HG03469 (cell line): ENCODE data around the gene CELSR1.

ENCODE experiments used
- ATAC-seq: cut with Tn5 transposase; IDR thresholded peaks from one replicate; pipeline ENCODE4 v1.9.1; 2021; ENCODE audit warnings: mild to moderate bottlenecking, moderate library complexity, moderate number of reproducible peaks; ENCODE audit not compliant: unreplicated experiment

The CELSR1 gene

DNA sequence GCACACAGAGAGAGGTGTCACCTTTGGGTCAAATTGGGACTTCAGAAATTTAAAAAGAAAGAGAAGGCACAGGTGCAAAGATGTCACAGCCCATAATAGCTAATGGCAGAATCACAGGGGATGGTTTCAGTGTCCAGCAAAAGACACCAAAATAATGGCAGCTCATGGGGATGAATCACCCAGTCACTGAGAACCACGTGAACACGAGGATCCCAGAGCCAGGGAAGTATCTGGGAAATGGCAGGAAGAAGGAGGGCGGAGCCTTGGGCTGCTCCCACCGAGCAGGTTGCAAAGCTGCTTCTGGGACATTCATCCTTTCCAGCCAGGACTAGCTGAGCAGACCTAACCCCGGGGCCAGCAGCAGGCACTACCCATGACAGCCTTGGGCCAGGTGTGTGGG is 156.3 kb downstream of the CELSR1 start:
- ATAC-seq: no peak

DNA sequence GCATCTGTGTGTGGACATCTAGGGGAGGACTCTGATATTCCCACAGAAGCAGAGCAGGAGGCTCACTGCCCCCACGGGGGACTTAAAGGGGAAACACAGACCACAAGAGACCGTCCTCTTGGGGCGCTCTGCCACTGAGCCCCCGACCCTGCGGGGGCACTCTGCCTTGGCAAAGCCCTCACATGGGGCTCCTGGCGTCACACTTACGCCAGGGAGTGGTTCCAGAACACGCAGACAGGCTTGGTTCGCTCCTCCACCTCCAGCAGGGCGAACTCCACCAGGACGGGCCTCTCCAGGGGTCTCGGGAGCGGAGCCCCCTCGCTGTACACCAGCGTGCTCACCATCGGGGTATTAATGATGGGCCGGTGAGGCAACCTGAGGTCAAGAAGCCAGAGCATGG is 156.8 kb downstream of the CELSR1 start:
- ATAC-seq: no peak

DNA sequence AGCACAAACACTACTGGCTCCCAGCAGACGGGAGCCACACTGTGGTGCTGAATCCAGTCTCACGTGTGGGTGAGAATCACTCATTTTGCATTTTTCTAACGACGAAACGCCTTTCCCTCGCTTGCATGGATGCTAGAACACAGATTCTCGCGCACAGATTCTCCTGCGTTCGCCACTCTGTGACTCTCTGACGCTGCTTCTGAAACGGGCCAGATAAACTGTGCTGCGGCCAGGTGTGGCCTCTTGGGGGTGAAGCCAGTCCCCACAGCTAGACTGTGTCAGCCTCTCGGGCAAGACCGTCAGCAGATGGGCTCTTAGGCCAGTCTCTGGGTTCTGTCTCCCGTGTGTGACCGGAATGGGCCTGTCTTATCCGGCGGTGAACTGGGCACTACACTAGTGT is 157.4 kb downstream of the CELSR1 start:
- ATAC-seq: no peak

DNA sequence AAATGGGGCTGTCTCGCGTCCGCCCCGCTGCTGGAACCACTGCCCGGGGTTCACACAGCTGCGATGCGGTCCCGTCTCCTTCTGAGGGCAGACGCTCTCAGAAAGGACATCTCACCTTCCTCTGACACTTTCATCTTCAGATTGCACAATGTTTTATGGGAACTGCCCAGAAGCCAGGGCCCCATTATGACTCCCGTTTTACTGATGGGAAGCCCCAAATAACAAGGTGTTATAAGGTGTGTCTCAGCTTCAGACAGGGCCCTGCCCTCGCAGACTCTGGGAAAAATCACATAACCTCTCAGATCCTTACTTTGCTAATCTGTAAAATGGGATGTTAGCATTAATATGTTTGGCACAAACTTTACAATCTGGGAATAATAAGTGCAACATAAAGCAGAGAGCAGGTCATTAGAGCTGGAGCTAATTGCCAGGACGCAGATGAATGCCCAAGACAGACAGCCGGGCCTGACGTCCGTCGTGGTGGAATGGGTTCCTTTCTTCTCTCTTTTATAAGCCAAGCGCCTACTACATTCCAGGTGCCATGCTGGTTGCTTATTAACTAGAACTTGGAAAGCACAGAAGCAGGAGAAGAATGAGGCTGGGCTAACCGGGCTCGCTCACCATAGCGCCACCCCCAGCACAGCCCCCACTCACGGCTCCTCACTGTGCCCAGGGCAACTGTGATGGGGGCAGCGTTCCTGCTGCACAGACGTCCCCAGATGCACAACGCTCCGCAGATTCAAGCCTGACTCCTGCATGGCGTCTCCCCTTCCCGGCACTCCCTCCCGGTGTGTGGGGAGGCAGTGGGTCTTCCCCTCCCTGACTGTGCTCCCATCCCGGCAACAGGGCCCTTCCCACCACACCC is 158.1 kb downstream of the CELSR1 start:
- no peak for ATAC-seq

DNA sequence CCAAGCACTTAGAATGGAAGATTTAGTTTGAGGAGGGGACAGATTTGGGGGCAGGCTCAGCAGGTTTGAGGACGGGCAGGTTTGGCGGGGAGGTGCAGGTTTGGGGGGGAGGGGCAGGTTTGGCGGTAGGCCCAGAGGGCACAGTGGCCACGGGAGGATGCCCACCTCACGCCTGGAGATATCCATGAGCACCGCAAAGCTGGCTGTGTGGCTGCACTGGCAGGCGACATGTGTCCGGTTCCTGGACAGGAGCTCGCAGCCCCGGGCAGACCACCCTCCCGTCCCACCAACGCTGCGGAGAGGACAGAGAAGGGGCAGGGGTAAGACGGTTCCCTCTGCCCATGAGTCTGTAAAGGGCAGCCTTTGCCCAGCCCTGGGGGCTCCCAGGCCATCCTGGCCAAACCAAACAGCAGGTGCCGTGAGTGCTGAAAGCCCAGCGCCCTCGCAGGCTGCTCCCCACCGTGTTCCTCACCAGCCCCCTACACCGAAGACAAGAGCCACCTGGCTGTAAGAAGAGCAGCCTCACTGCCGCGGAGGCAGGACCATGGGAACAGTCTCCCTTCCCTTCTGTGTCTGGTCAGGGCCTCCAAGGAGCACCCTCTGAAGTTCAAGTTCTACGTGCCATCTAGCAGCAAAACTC is 158.9 kb downstream of the CELSR1 start:
- no peak for ATAC-seq

DNA sequence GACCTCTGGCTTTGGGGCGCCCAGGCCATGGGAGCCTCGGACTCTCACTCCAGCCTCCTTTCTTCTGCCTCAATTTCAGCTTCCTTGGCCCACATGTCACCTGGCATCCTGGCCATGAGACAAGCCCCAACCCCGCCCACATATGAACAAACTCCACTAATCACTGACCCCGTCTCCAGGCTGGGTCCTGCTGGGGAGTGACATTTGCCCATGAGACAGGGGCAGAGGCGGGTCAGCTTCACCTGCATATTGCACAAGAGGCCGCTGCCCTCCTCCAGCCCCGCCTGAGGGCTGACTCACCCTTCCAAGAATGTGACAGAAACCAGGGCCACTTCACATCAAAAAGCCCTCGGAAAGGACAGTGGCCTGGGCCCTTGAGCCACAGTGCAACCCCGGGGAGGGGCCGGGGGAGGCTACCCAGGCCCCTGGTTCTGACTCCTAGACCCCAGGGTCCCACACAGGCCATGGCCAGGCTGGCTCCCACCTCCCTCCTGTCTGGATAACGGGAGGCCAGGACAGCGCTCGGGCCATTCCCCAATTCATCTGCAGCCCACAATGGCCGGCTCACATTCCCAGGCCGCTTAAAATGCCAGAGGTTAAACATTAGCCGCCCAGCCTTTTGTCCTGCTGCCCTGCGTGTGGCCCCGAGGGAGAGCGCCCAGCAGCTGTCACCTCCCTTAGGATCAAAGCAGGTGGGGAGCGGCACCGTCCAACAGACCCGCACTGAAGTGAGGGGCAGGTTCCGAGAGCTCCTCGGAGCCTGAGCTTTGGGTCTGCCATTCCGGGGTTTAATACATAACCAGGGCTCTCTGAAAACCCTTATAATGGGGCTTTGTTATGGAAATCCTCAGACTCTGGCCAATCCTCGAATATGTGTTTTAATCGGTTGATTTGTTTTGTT is 159.6 kb downstream of the CELSR1 start:
- no peak for ATAC-seq

DNA sequence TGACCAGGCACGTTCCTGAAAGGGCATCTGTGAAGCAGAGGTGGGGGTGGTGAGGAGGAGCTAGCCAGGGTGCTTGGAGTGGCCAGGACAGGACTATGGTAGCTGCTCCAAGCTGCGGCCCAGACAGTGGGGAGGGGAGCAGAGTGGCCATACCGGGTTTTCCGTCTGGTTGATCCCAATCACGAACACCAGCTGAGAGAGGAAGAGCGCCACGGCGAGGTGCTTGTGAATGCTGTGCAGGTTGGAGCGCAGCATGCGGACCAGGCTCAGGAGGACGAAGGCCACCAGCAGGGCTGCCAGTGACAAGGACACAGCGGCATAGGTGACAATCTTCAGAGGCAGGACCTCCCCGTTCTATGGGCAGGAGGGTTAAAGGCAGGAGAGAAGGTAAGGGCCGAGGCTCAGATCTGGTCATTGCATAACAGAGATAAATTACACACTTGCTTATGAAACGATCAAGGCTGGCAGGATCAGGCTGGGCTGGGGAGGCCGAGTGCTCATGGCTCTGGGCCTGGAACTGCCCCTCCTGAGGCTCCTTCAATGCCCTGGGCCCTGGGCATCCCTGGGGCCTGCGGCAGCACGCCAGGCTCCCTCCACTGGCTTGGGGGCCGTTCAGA is 160.4 kb downstream of the CELSR1 start:
- ATAC-seq: no peak

DNA sequence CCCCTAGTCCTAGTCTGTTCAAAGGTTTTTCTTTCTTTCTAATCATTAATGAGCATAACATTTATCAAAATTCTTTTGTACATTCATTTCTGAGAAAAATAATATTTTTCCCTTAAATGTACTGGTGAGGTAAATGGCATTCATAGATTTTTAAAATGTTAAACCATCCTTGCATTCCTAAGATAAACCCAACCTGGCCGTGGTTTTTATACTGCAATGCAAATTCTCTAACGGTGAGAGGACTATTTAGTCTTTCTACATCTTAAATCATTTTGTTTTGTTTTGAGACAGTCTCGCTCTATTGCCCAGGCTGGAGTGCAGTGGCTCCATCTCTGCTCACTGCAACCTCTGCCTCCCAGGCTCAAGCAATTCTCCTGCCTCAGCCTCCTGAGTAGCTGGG is 161.3 kb downstream of the CELSR1 start:
- ATAC-seq: no peak

DNA sequence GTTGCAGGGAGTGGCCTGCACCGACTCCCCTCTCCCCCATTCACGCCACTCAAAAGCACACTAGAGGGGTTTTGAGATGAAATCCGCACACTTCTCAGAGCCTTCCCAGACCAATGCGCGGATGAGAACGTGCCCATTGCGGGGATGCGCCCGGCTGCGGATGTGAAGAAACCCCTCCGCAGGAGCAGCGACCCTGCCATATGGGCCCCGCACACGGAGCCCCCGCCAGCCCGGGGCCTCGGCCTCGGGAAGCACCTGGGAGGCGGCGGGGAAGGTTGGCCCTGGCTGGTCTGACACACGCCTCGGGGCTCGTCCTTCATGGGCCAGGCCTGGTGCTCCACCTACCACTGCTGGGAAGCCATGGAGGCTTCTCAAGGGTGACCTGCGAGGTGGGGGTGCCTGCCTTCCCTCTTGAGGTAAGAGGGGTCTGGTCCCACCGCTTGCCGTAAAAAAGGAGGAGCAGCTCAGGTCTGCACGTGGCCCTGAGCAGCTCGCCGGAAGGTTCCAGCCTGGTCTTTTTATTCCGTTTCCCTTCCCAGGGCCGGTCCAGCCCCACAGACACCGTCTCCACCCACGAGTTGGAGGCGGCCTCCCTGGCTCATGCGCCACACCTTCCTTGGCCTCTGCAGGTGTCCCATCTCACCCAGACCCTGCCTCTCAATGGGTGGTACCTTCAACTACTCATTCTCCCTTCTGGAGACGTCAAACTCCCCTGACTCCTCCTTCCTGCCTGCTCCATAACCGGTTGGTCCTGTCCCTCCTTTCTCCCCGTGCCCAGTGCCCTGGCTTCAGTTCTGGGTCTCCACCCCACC is 162.6 kb downstream of the CELSR1 start:
- no peak for ATAC-seq

DNA sequence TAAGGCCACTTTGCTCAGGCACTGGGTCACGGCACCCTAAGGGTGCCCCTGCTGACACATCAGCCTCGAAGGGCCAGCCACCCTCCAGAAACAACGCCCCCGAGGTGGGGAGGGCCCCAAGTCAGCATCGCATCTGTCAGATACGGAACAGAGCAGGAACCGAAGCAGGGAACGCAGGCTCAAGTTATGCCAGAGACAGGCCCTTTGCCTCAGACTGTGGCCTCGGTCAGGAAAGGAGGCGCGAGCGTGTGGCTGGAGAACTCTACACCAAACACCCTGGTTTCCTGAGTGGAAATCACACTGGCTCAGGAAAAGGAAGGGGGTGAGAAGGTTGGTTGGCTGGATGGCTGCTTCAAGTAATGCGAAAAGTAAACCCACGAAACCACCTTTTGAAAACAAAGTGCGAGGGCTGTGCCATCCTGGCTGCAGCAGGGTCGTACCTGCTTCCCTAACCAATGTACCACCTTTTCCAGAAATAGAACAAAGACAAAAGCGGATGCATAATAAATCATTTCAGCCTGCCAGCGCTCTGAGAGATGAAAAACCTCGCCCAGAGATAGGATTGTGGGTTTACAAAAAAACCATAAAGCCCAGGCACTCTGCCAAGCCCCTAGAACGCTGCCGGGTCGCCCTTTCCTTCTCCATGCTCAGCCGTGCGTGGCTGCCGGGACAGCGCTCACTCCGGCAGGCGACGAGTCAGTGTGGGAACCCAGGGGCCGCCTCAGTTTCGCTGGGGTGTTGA is 163.3 kb downstream of the CELSR1 start:
- no peak for ATAC-seq

DNA sequence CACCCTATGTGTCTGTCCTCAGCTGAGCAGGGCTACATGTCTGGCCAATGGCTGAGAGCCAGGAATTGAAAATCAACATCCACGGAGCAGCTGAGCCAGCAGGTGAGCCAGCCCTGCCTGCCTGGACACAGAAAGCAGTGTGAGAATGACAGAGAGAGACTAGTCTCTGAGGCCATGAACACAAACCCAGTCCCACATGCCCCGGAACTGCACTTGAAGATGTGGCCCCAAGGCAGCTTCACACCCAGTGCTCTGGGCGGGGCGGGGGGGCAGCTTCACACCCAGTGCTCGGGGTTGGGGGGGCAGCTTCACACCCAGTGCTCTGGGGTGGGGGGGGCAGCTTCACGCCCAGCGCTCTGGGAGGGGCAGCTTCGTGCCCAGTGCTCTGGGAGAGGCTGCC is 164.3 kb downstream of the CELSR1 start:
- no peak for ATAC-seq

DNA sequence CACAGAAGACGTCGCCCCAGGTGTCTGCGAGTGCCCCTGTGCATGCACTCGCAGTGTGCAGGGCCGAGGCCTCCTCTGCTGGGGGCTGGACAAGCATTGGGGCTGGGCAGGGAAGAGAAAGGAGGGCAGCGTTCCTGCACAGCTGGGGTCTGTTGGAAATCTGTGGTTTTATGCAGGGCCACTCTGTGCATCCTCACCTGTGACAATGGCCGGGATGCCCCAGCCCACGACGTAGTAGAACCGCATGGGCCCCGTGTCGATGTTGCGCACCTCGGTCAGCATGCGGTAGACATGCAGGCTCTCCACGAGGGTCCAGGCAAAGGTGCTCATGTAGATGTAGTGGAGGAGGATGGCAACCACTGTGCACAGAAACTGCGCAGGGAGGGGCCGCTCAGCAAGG is 164.7 kb downstream of the CELSR1 start:
- no peak for ATAC-seq

DNA sequence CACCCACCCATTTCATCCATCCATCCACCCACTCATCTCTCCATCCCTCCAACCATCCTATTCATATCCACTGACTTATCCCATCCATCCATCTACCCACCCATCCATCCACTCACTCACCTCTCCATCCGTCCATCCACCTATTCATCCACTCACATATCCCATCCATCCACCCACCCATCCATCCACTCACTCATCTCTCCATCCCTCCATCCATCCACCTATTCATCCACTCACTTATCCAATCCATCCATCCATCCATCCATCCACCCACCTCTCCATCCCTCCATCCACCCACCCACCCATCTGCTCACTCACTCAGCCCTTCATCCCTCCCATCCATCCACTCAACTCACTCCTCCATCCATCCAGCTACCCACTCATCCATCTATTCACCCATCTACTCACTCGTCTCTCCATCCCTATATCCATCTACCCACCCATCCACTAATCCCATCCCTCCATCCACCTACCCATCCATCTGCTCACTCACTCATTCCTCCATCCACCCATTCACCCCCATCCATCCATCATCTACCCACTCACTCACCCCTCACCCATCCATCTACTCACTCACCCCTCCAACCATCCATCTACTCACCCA is 165.7 kb downstream of the CELSR1 start:
- ATAC-seq: no peak

DNA sequence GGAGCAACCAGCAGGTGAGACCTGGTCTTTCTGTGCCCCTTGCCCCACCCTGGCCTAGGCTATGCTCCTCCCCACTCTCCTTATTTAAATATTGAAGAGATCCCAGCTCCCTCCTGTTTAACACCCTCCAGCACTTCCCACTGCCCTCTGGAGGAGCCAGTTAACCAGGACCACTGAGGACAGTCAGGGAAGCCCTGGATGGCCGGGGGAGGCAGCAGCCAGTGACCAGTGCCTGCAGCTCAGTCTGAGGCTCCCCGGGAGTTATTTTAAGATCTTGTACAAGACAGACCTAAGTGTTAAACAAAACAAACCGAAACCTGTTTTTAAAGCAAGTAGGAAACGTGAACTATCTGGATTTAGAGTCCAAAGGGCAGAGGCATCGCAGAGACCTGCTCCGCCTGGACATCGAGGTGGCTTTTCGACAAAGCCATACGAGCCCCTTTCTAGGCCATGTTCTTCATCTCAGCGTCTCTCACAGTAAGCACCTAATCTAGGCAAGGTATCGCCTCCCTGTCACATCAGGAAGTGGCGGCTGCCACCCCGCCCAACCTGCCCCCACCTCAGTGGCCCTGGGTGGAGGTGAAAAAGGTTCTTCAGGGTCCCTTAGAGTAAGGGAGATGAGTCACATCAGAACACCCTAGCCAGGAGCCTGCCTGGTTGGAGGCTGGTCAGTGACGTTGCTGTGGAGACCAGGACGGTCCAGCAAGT is 166.7 kb downstream of the CELSR1 start:
- no peak for ATAC-seq

DNA sequence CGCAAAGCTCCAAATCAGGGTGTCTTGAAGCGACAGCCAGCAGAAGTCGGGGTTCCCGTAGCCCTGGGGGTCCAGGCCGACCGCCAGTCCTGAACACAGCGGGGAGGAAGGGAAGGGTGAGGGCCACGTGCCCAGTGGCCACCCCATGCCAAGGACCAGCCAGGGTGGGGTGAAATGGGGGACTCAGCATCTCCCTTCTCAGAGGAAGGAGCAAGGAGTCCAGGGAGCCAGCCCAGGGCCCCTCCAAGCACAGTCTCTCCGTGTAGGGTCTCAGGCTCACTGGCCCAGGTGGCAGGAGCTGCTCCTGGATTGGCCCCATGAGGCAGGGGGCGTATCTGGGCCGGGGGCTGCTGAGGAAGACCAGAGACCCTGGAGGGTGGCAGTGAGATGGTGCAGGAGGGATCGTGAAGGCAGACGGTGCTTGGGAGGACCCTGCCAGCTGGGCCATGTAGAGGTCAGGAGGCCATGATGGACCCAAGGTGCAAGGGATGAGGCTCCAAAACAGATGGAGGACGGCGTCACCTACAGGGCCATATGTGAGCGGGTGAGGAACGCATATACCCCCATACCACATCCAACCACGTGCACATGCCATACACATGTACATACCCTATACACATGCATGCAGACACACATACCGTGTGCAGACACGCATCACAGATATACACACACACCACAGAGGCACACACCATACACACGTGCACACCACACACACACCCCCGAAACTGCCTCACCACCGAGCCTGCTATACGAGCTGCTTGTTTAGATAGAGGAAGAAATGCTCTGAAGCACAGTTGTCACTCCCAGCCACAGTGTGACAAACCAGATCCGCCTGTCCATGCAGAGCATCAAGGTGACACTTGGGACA is 167.5 kb downstream of the CELSR1 start:
- ATAC-seq: no peak

DNA sequence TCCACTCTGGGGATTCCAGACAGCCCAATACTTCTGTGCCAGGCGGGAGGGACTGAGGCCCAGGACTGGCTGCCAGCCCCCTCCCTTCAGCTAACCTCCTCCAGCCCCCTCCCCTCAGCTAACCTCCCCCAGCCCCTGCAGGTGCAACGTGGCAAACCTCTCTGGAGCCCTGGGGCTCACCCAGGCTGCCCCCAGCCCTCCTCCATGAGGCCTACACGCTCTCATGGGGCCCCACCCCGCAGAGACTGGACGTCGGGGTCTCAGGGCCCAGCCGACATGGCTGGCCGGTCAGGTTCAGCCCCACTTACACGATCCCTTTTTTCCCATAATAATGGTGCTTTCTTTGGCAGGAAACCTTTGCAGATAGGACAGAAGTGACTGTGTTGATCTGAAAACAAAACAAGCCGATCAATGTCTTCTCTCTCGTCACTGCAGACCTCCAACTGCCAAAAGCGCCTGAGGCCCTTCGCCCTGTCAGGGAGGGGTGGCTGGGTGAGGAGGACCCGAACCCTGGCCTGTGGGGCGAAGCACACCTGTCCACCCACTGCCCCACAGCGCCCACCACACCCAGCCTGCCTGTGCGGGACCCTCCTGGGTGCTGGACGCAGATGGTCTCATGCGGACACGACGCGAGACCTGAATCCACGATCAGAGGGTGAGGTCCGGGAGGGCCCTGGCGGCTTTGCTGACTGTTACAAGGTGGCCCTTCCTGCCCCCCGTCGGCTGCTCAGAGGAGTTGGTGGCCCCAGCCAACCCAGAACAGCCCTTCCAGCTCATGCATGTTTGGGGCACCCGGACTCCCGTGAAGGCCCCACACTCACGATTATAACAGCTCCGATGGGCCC is 168.3 kb downstream of the CELSR1 start:
- no peak for ATAC-seq

DNA sequence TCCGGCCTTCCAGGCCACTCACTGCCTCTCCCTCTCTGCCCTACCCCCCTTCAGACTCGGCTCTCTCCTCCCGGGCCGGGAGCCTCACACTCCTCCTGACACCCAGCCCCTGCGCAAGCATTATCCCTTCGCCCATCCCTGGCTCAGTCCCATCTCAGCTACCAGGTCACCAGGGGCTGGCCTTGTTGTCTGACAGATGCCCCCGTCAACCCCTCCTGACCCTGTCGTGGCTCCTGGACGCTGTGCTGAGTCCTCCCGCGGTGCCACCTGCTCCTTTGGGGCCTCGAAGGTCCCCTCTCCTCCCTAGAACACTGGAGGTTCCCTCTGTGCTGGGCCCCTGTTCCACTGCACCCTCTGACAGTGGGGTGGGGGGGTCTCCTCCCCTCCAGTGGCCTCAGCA is 169.0 kb downstream of the CELSR1 start:
- no peak for ATAC-seq
